ENCODE data around the gene YWHAQ. TPM values are rescaled to one million over a fixed set of nuclear protein-coding genes. Genes with fewer than 3 reads are reported as not detected.
A peak's percentile ranks its signal among the peaks of the same experiment; 100 is the strongest.

YWHAQ gene
- total and polyA plus RNA-seq, 8 donors = 104 to 226 (median 150) TPM

- Histone ChIP-seq H3K4me1 (no peaks in the 10 kb centered on the region), H3K36me3 (peaks cover 0 to 23% (median 13%) of the 10 kb centered on the region in 4 donors), H3K27me3 (no peaks in the 10 kb centered on the region), H3K9me3 (no peaks in the 10 kb centered on the region), H3K4me3 (no peak overlapping the region), H3K27ac (no peak overlapping the region)
- TF ChIP-seq POLR2A (IDR thresholded peaks at IDR 0.05) = no peak
- no peak for TF ChIP-seq EP300 (IDR thresholded peaks at IDR 0.05)
- TF ChIP-seq CTCF (IDR thresholded peaks at IDR 0.05) = no peak
- TF ChIP-seq POLR2AphosphoS5 (IDR thresholded peaks at IDR 0.05) = no peak
- intact Hi-C loops (cut with DNase I; ENCODE audit: low total_unique reads) = no loop called here
- DNase-seq = no peak
- 80 to 84% (median 82%) methylated on average over 9 of the region's 9 CpGs for WGBS, 5 donors
Observed at GRCh38 chr2:9578467-9579235, 52.1 kb downstream of the YWHAQ start.

GRCh38 chr2:9574331-9574730 lies 56.5 kb downstream of the YWHAQ start:
- peak in 1 of 2 donors; percentile 36 for DNase-seq
- Histone ChIP-seq H3K9me3 (no peaks in the 10 kb centered on the region), H3K4me1 (no peaks in the 10 kb centered on the region), H3K4me3 (no peak overlapping the region), H3K36me3 (no peaks in the 10 kb centered on the region), H3K27me3 (no peaks in the 10 kb centered on the region), H3K27ac (peak overlapping the region in 3 of 5 donors; percentile 11 to 29 (median 17))
- intact Hi-C loops (cut with DNase I; ENCODE audit: low total_unique reads) = no loop called here
- no peak for TF ChIP-seq POLR2AphosphoS5 (IDR thresholded peaks at IDR 0.05)
- 42 to 55% (median 45%) methylated on average over 2 of the region's 2 CpGs for WGBS, 5 donors

DNA sequence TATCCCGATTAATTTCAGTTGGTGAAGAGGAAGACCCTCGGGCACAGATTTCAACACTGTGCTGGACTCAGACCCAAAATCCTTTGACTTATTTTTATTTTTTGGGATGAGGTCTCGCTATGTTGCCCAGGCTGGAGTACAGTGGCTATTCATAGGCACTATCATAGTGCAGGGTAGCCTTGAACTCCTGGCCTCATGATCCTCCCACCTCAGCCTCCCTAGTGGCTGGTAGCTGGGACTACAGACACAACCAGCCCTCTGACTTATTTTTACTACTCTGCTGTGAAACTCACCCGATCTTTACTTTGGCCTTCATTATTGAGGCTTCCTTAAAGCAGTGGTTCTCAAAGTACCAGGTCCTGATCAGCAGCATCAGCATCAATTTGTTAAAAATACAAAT lies 57.0 kb downstream of the YWHAQ start:
- intact Hi-C loops (cut with DNase I; ENCODE audit: low total_unique reads) = no loop called here
- TF ChIP-seq EP300 (IDR thresholded peaks at IDR 0.05) = no peak
- Histone ChIP-seq H3K27me3 (no peaks in the 10 kb centered on the region), H3K4me3 (no peak overlapping the region), H3K9me3 (no peaks in the 10 kb centered on the region), H3K27ac (peak overlapping the region in 2 of 5 donors; percentile 17 to 29), H3K4me1 (no peaks in the 10 kb centered on the region), H3K36me3 (no peaks in the 10 kb centered on the region)
- WGBS, 5 donors = 72 to 93% (median 89%) methylated on average over 4 of the region's 4 CpGs
- DNase-seq = no peak

DNA sequence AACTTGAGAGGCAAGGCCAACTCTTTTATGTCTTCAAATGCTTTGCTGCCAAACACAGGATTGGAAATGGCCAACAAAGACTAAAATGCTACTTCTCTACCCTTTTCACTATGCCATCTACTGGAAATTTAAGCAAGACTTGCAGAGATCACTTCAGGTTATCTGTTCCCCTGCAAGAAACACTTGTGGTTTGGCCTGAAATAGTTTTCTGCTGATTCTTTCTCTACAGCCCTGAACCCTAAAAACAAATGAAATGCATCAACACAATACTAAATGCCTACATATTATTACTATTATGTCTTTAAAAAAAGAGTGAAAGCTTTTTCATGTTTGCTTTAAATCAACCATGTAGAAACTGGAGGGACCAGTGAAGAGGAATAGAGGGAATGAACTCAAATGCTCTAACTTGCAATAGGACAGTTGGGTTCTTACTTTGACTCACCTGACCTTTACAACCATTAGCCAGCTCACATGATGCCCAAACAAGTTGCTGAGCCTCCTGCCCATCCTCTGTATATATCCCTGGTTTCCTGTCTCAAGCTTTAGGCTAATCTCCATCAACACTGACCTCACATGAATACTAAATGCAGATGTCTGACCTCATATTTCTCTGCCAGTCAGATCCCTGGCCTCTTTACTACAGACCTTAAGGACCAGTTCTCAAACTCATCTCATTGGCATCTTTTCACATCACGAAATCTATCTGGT lies 57.6 kb downstream of the YWHAQ start:
- Histone ChIP-seq H3K4me3 (no peak overlapping the region), H3K27ac (no peak overlapping the region), H3K9me3 (no peaks in the 10 kb centered on the region), H3K27me3 (no peaks in the 10 kb centered on the region), H3K4me1 (no peaks in the 10 kb centered on the region), H3K36me3 (no peaks in the 10 kb centered on the region)
- 91 to 97% (median 95%) methylated on average over 1 of the region's 1 CpG for WGBS, 5 donors
- intact Hi-C loops (cut with DNase I; ENCODE audit: low total_unique reads) = no loop called here
- TF ChIP-seq POLR2AphosphoS5 (IDR thresholded peaks at IDR 0.05) = no peak
- TF ChIP-seq CTCF (IDR thresholded peaks at IDR 0.05) = no peak
- no peak for TF ChIP-seq EP300 (IDR thresholded peaks at IDR 0.05)
- TF ChIP-seq POLR2A (IDR thresholded peaks at IDR 0.05) = no peak
- DNase-seq = no peak

- no peak overlapping the region for H3K4me3 ChIP-seq
- H3K27me3 ChIP-seq = no peaks in the 10 kb centered on the region
- no peaks in the 10 kb centered on the region for H3K36me3 ChIP-seq
- DNase-seq = no peak
- H3K4me1 ChIP-seq = peaks cover 5 to 10% (median 7%) of the 10 kb centered on the region in 4 donors
- TF ChIP-seq EP300 (IDR thresholded peaks at IDR 0.05) (no peak), CTCF (IDR thresholded peaks at IDR 0.05) (no peak), POLR2A (IDR thresholded peaks at IDR 0.05) (no peak), POLR2AphosphoS5 (IDR thresholded peaks at IDR 0.05) (no peak)
- WGBS, 5 donors = 75 to 82% (median 79%) methylated on average over 4 of the region's 4 CpGs
- H3K27ac ChIP-seq = no peak overlapping the region
- no peaks in the 10 kb centered on the region for H3K9me3 ChIP-seq
- intact Hi-C loops (cut with DNase I; ENCODE audit: low total_unique reads) = no loop called here
Observed at GRCh38 chr2:9570182-9571060, 60.4 kb downstream of the YWHAQ start.
